ENCODE results near the gene FN1. TPM values are rescaled to one million over a fixed set of nuclear protein-coding genes. Genes with fewer than 3 reads are reported as not detected.

The FN1 gene
- total RNA-seq, 2 donors from 2014 or later, result 115 to 315 TPM

DNA sequence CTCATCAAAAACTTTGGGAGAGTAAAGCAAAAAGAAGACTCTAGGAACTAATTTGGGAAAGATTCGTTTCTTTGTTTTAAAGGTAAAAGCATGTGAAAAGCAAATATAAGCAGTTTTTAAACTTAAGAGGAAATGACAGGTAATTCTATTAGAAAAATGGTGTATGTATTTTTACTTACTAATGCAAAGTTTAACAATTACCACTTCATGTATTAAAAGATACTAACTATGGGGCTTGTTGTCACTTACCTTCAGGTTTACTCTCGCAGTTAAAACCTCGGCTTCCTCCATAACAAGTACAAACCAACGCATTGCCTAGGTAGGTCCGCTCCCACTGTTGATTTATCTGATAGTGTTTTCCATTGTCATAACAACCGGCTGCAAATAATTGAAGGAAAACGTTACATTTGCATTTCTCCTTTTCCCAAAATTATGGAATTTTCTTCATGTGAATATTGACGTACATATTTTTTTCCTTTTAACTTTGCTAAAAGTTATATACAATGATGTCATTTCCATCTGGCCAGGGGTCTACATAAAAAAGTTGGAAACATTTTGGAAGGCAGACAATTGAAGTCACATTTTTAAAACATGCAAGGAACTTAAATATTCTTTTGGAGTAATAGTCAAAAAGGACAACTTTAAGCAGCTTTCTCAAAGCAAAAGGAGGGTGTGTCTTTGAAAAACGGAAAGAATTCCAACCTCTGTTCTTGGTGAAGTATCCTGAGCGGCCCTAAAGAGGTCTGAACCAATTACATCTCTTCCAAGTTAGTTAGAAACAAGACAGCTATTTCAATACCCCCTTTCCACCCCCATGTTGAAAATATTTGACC is 1.2 kb downstream of the FN1 start:
- H3K27me3 ChIP-seq, result no peaks in the 10 kb centered on the region

DNA sequence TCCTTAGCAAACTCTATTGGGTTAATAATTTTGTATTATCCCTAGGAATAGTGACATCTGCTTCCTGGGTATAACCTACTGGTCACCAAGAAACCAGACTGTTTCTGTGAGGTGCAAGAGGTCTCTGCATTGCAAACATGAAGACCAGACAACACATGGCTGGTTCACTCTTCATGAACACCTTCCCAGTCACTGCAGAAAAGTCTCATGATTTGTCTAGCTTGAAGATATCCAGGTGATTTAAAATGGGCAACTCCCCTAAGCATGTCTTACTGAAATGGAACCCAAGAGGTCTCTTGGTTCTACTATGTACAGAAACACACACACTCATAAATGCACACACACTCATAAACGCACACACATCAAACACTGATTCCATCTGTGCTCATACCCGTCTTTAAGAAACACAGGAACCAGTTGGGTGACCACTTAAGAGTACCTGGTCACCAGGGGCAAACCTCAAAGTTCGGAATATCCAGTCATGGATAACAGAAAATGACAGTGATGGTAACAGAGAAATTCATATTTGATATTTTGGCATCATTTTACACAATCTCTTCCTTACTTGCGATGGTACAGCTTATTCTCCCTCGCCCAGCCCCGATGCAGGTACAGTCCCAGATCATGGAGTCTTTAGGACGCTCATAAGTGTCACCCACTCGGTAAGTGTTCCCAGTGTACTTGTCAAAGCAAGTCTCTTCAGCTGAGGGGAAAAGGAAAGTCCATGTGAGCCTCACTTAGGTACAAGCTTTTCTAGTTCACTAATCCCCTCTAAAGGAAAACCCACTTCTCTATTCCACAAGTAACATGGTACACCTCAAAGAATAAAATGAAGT is 2.9 kb downstream of the FN1 start:
- TF ChIP-seq, protein P1, sequence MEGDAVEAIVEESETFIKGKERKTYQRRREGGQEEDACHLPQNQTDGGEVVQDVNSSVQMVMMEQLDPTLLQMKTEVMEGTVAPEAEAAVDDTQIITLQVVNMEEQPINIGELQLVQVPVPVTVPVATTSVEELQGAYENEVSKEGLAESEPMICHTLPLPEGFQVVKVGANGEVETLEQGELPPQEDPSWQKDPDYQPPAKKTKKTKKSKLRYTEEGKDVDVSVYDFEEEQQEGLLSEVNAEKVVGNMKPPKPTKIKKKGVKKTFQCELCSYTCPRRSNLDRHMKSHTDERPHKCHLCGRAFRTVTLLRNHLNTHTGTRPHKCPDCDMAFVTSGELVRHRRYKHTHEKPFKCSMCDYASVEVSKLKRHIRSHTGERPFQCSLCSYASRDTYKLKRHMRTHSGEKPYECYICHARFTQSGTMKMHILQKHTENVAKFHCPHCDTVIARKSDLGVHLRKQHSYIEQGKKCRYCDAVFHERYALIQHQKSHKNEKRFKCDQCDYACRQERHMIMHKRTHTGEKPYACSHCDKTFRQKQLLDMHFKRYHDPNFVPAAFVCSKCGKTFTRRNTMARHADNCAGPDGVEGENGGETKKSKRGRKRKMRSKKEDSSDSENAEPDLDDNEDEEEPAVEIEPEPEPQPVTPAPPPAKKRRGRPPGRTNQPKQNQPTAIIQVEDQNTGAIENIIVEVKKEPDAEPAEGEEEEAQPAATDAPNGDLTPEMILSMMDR (IDR thresholded peaks at IDR 0.05), result no peak
- no peaks in the 10 kb centered on the region for H3K4me1 ChIP-seq
- H3K9ac ChIP-seq (ENCODE audit: low read depth in 2 of 2, low read length in 2 of 2), result no peak overlapping the region
- no peak overlapping the region for H3K4me3 ChIP-seq
- no peaks in the 10 kb centered on the region for H3K36me3 ChIP-seq
- peak overlapping the region; percentile 6 for H3K27ac ChIP-seq
- intact Hi-C loops (cut with DNase I), result no loop called here
- H3K27me3 ChIP-seq, result no peaks in the 10 kb centered on the region
- no peaks in the 10 kb centered on the region for H3K9me3 ChIP-seq
- DNase-seq, result no peak

More for the DNA sequence above, 1.2 kb downstream of the FN1 start:
- Histone ChIP-seq H3K27ac (no peak overlapping the region), H3K9me3 (no peaks in the 10 kb centered on the region), H3K4me3 (peak overlapping the region; percentile 44), H3K4me1 (no peaks in the 10 kb centered on the region), H3K9ac (ENCODE audit: low read depth in 2 of 2, low read length in 2 of 2) (peak overlapping the region in 1 of 2 donors; percentile 28), H3K36me3 (no peaks in the 10 kb centered on the region)
- no peak for DNase-seq
- intact Hi-C loops (cut with DNase I), result no loop called here
- TF ChIP-seq, protein P1 (IDR thresholded peaks at IDR 0.05), result no peak

DNA sequence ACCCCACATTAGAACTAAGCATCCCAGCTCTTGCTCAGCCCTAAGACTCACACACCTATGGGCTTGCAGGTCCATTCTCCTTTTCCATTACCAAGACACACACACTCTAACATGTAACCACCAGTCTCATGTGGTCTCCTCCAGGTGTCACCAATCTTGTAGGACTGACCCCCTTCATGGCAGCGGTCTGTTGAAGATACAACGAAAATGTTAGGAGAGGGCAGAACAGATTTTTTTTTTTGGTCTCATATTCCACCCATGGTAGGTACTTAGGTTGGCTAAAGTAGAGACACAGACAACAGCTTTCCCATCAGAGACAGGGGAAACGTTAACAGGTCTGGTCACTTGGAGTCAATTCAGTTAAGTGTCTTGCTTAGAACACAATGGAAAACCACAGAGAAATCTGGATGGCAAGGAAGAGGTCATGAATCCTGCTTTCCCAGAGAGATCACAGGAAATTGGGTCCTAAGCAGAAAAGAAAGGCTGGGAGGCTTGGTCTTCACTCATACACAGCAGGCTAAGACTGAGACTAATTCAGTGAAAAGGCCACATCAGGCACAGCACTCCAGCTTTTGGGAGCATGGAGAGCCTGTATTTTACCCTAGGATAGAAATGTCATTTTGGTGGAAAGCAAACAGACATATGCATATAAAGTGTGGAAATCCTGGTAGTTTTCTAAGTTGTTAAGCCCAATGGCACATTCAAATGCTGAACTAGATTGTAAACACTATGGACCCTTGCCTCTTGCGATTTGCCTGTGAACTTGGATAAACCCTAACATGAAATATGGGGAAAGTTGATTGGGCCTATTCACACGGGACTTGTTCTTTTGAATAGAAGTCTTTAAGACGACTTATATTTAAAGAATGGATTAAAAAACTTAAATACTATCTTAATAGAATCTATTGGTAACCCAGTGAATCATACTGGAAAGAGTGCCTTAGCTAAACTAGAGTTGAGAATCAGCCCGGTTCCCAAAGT is 3.8 kb downstream of the FN1 start:
- H3K36me3 ChIP-seq, result no peaks in the 10 kb centered on the region
- no peak overlapping the region for H3K9ac ChIP-seq (ENCODE audit: low read depth in 2 of 2, low read length in 2 of 2)
- no peak overlapping the region for H3K27ac ChIP-seq
- H3K4me1 ChIP-seq, result no peaks in the 10 kb centered on the region
- no peaks in the 10 kb centered on the region for H3K27me3 ChIP-seq
- TF ChIP-seq, protein P1 (IDR thresholded peaks at IDR 0.05), result no peak
- DNase-seq, result no peak
- H3K4me3 ChIP-seq, result no peak overlapping the region
- H3K9me3 ChIP-seq, result no peaks in the 10 kb centered on the region
- intact Hi-C loops (cut with DNase I), result no loop called here

DNA sequence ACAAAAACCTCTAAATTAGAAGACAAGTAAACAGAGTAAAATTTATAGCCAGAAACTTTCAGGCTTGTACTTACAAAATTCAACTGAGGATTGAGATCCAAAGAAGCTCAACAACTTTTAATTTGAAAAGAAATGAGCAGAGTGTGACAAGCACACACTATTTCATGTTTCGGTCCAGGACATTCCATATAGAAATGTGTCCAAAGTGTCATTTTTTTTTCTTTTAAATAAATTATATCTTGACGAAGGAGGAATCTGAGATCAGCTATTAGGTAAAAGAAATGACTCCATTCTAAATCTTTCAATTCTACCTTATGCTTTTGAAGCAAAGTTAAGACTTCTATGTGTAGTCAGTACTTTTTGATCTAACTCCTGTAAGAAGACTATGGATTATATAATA is 4.6 kb downstream of the FN1 start:
- intact Hi-C loops (cut with DNase I), result no loop called here
- Histone ChIP-seq H3K4me3 (no peak overlapping the region), H3K4me1 (no peaks in the 10 kb centered on the region), H3K27ac (no peak overlapping the region), H3K36me3 (no peaks in the 10 kb centered on the region), H3K27me3 (no peaks in the 10 kb centered on the region), H3K9me3 (no peaks in the 10 kb centered on the region), H3K9ac (ENCODE audit: low read depth in 2 of 2, low read length in 2 of 2) (no peak overlapping the region)
- DNase-seq, result no peak
- TF ChIP-seq, protein P1 (IDR thresholded peaks at IDR 0.05), result no peak
